ENCODE results near the gene CFAP57. TPM values are rescaled to one million over a fixed set of nuclear protein-coding genes. Genes with fewer than 3 reads are reported as not detected.

The CFAP57 gene
- 0.34 and 4.8 TPM in 2 replicates for total RNA-seq

- Histone ChIP-seq H3K36me3 (ENCODE audit: control insufficient read depth, insufficient read depth, low read length) (no peaks in the 10 kb centered on the region), H3K27me3 (ENCODE audit: control insufficient read depth, insufficient read depth, low read length) (peaks cover 4% of the 10 kb centered on the region), H3K4me3 (ENCODE audit: low read depth, low read length) (peak within 1 kb of the TSS; percentile 93)
- no peak for TF ChIP-seq CTCF (IDR thresholded peaks at IDR 0.05; ENCODE audit: insufficient read depth, low read length, poor library complexity, severe bottlenecking)
- peak; percentile 75 for DNase-seq (ENCODE audit: low read depth)
These were observed at the start of gene CFAP57, which contains the start of gene EBNA1BP2 for GRCh38 chr1:43171876-43172526. CFAP57 (plus strand) TSS chr1:43172330; CDS start chr1:43172754, 424 bp downstream. EBNA1BP2 (minus strand) TSS chr1:43172290; CDS start chr1:43172118, 172 bp downstream.

- Histone ChIP-seq H3K27me3 (ENCODE audit: control insufficient read depth, insufficient read depth, low read length) (no peaks in the 10 kb centered on the region), H3K36me3 (ENCODE audit: control insufficient read depth, insufficient read depth, low read length) (no peaks in the 10 kb centered on the region), H3K4me3 (ENCODE audit: low read depth, low read length) (no peak overlapping the region)
- TF ChIP-seq CTCF (IDR thresholded peaks at IDR 0.05; ENCODE audit: insufficient read depth, low read length, poor library complexity, severe bottlenecking), result no peak
- DNase-seq (ENCODE audit: low read depth), result no peak
These were observed 49.1 kb upstream of the CFAP57 start for GRCh38 chr1:43123031-43123430.

- Histone ChIP-seq H3K36me3 (ENCODE audit: control insufficient read depth, insufficient read depth, low read length) (no peaks in the 10 kb centered on the region), H3K27me3 (ENCODE audit: control insufficient read depth, insufficient read depth, low read length) (no peaks in the 10 kb centered on the region), H3K4me3 (ENCODE audit: low read depth, low read length) (no peak overlapping the region)
- no peak for DNase-seq (ENCODE audit: low read depth)
- TF ChIP-seq CTCF (IDR thresholded peaks at IDR 0.05; ENCODE audit: insufficient read depth, low read length, poor library complexity, severe bottlenecking), result no peak
These were observed 43.3 kb upstream of the CFAP57 start for GRCh38 chr1:43128816-43129215.

- H3K36me3 ChIP-seq (ENCODE audit: control insufficient read depth, insufficient read depth, low read length), result no peaks in the 10 kb centered on the region
- H3K4me3 ChIP-seq (ENCODE audit: low read depth, low read length), result no peak overlapping the region
- H3K27me3 ChIP-seq (ENCODE audit: control insufficient read depth, insufficient read depth, low read length), result no peaks in the 10 kb centered on the region
- TF ChIP-seq CTCF (IDR thresholded peaks at IDR 0.05; ENCODE audit: insufficient read depth, low read length, poor library complexity, severe bottlenecking), result no peak
- no peak for DNase-seq (ENCODE audit: low read depth)
These were observed 42.7 kb upstream of the CFAP57 start for GRCh38 chr1:43129426-43129825.

- H3K4me3 ChIP-seq (ENCODE audit: low read depth, low read length), result no peak overlapping the region
- no peak for DNase-seq (ENCODE audit: low read depth)
- H3K27me3 ChIP-seq (ENCODE audit: control insufficient read depth, insufficient read depth, low read length), result no peaks in the 10 kb centered on the region
- no peaks in the 10 kb centered on the region for H3K36me3 ChIP-seq (ENCODE audit: control insufficient read depth, insufficient read depth, low read length)
- no peak for TF ChIP-seq CTCF (IDR thresholded peaks at IDR 0.05; ENCODE audit: insufficient read depth, low read length, poor library complexity, severe bottlenecking)
These were observed 38.1 kb upstream of the CFAP57 start for GRCh38 chr1:43134068-43134467.

GRCh38 chr1:43134640-43135039 is 37.5 kb upstream of the CFAP57 start:
- no peak for TF ChIP-seq CTCF (IDR thresholded peaks at IDR 0.05; ENCODE audit: insufficient read depth, low read length, poor library complexity, severe bottlenecking)
- no peak overlapping the region for H3K4me3 ChIP-seq (ENCODE audit: low read depth, low read length)
- no peak for DNase-seq (ENCODE audit: low read depth)
- no peaks in the 10 kb centered on the region for H3K36me3 ChIP-seq (ENCODE audit: control insufficient read depth, insufficient read depth, low read length)
- no peaks in the 10 kb centered on the region for H3K27me3 ChIP-seq (ENCODE audit: control insufficient read depth, insufficient read depth, low read length)

Data from kidney epithelial cell (primary cell).